Peyer's patch (tissue), 4 donors: ENCODE data around the gene PPDPF.

Source experiments
- POLR2A ChIP-seq, 2 donors: fragments of 450-650 bp; IDR thresholded peaks; one replicate each; pipeline ENCODE4 v1.5.1; 2017; ENCODE audit warnings: antibody characterized with exemption in 2 of 2, mild to moderate bottlenecking in 2 of 2, moderate library complexity in 2 of 2
- TF ChIP-seq, protein P1 (sequence below), 6 experiments: fragments of 450-650 bp in 4 of 6; fragments of 200-600 bp in 2 of 6; sonication (generic) in 1 of 6; IDR thresholded peaks; one replicate each; pipeline ENCODE4 v1.5.1; 2017 to 2019; ENCODE audit warnings: antibody characterized with exemption in 6 of 6, mild to moderate bottlenecking in 3 of 6, moderate library complexity in 1 of 6

DNA sequence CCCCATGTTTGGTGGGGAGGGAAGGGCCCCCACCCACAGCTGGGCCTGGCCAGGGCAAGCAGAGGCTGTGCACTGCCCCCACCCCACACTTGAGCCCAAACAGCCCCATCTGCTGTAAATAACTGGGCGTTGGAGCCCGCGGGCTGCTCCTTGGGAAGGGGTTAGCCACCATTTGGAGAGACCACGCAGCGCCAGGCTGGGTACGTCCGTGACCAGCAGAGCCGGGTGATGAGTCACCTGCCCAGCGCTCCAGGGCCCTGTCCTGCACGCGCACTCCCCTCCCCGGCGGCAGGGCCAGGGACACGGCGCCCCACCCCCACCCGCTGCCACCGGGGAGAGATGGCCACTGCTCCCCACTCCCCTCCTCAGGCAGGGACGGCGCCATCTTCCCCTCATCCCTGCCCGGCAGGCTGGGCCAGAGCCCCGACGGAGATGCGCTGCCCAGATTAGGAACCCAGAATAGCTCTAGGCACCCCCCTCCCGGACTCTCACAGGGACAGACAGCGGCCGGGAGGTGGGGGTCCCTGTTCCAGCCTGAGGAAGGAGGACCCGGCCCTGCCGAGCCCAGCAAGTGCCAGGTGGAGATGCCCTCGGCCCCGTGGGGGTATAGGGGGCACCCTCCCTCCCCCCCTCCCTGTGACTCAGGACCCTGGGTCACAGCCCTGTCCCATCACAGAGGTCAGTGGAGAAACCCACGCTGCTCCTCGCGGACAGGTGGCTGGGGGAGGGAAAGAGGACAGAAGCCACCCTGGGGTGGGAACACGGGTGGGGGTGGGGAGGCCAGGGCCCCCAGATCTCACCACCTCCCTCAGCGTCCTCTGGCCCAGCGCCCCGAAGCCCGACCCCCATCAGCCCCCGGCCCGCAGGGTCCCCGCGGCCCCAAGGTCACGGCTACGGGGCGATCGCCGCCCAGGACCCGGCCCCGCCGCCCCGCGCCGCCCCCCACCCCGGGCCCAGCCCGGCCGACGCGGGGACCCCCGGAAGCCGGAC is 22.3 kb upstream of the PPDPF start:
- TF ChIP-seq, protein P1, sequence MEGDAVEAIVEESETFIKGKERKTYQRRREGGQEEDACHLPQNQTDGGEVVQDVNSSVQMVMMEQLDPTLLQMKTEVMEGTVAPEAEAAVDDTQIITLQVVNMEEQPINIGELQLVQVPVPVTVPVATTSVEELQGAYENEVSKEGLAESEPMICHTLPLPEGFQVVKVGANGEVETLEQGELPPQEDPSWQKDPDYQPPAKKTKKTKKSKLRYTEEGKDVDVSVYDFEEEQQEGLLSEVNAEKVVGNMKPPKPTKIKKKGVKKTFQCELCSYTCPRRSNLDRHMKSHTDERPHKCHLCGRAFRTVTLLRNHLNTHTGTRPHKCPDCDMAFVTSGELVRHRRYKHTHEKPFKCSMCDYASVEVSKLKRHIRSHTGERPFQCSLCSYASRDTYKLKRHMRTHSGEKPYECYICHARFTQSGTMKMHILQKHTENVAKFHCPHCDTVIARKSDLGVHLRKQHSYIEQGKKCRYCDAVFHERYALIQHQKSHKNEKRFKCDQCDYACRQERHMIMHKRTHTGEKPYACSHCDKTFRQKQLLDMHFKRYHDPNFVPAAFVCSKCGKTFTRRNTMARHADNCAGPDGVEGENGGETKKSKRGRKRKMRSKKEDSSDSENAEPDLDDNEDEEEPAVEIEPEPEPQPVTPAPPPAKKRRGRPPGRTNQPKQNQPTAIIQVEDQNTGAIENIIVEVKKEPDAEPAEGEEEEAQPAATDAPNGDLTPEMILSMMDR (IDR thresholded peaks at IDR 0.05): no peak
- no peak for TF ChIP-seq POLR2A (IDR thresholded peaks at IDR 0.05)
